Parathyroid adenoma (tissue), 2 donors: Measurements from ENCODE around the gene ZMAT3.
"Not testable (repeated sequence)": the region's sequence is repeated elsewhere in the genome, so short reads cannot be mapped to it uniquely, and the experiment has no call there.

Experiments
- H2AFZ ChIP-seq: fragments of 300-600 bp; sonication (generic); one replicate; pipeline ENCODE4 v1.7.0; 2017; ENCODE audit warnings: antibody characterized with exemption, mild to moderate bottlenecking
- H3K27ac ChIP-seq: fragments of 300-600 bp; sonication (generic); one replicate; pipeline ENCODE4 v1.7.0; 2017
- H3K27me3 ChIP-seq: fragments of 300-600 bp; sonication (generic); one replicate; pipeline ENCODE4 v1.7.0; 2017; ENCODE audit warnings: low read length; ENCODE audit not compliant: control insufficient read depth, insufficient read depth
- H3K36me3 ChIP-seq: fragments of 300-600 bp; sonication (generic); one replicate; pipeline ENCODE4 v1.7.0; 2017; ENCODE audit warnings: low read length; ENCODE audit not compliant: control insufficient read depth, insufficient read depth
- H3K4me1 ChIP-seq: fragments of 300-600 bp; sonication (generic); one replicate; pipeline ENCODE4 v1.7.0; 2017; ENCODE audit warnings: control low read depth
- H3K4me2 ChIP-seq: fragments of 300-600 bp; sonication (generic); one replicate; pipeline ENCODE4 v1.7.0; 2017; ENCODE audit warnings: low read length
- H3K4me3 ChIP-seq: fragments of 300-600 bp; sonication (generic); one replicate; pipeline ENCODE4 v1.7.0; 2017; ENCODE audit warnings: low read depth, low read length
- H3K79me2 ChIP-seq: fragments of 300-600 bp; sonication (generic); one replicate; pipeline ENCODE4 v1.7.0; 2017; ENCODE audit warnings: control low read depth
- H3K9ac ChIP-seq: fragments of 300-600 bp; sonication (generic); one replicate; pipeline ENCODE4 v1.7.0; 2017; ENCODE audit warnings: mild to moderate bottlenecking
- H3K9me3 ChIP-seq: fragments of 300-600 bp; sonication (generic); one replicate; pipeline ENCODE4 v1.7.0; 2017; ENCODE audit warnings: low read length; ENCODE audit not compliant: control insufficient read depth
- CTCF ChIP-seq: fragments of 300-600 bp; sonication (generic); IDR thresholded peaks from one replicate; pipeline ENCODE4 v1.7.0; 2017; ENCODE audit warnings: antibody characterized with exemption, mild to moderate bottlenecking
- donor health status: primary hyperparathyroidism.

ZMAT3 gene

GRCh38 chr3:179036226-179036625 is 35.4 kb downstream of the ZMAT3 start:
- Histone ChIP-seq H3K36me3 (no peaks in the 10 kb centered on the region), H2AFZ (no peak overlapping the region), H3K9ac (no peak overlapping the region), H3K79me2 (peaks cover 6% of the 10 kb centered on the region), H3K27me3 (no peaks in the 10 kb centered on the region), H3K4me1 (peaks cover 32% of the 10 kb centered on the region), H3K4me3 (no peak overlapping the region), H3K27ac (peak overlapping the region; percentile 60), H3K4me2 (no peak overlapping the region), H3K9me3 (no peaks in the 10 kb centered on the region)
- TF ChIP-seq CTCF = no peak

GRCh38 chr3:179035232-179035631 is 36.4 kb downstream of the ZMAT3 start:
- Histone ChIP-seq H3K4me3 (no peak overlapping the region), H2AFZ (no peak overlapping the region), H3K4me2 (no peak overlapping the region), H3K27me3 (no peaks in the 10 kb centered on the region), H3K36me3 (no peaks in the 10 kb centered on the region), H3K9ac (no peak overlapping the region), H3K27ac (no peak overlapping the region), H3K79me2 (peaks cover 6% of the 10 kb centered on the region), H3K4me1 (peaks cover 32% of the 10 kb centered on the region), H3K9me3 (no peaks in the 10 kb centered on the region)
- TF ChIP-seq CTCF = no peak

- H3K4me1 ChIP-seq = peaks cover 30% of the 10 kb centered on the region
- not testable (repeated sequence) for H3K36me3 ChIP-seq, H3K9ac ChIP-seq, H3K79me2 ChIP-seq, H2AFZ ChIP-seq, H3K4me3 ChIP-seq, H3K4me2 ChIP-seq, H3K9me3 ChIP-seq, H3K27me3 ChIP-seq, H3K27ac ChIP-seq
These were observed 38.3 kb downstream of the ZMAT3 start for GRCh38 chr3:179033304-179033657.

GRCh38 chr3:179032454-179033303 is 38.9 kb downstream of the ZMAT3 start:
- H3K4me3 ChIP-seq, H3K36me3 ChIP-seq, H3K9ac ChIP-seq, H3K27ac ChIP-seq, H3K27me3 ChIP-seq, H3K79me2 ChIP-seq, H2AFZ ChIP-seq, H3K4me2 ChIP-seq, H3K9me3 ChIP-seq: not testable (repeated sequence)
- H3K4me1 ChIP-seq = peaks cover 30% of the 10 kb centered on the region

- no peak overlapping the region for H3K9ac ChIP-seq
- no peaks in the 10 kb centered on the region for H3K79me2 ChIP-seq
- no peak overlapping the region for H3K27ac ChIP-seq
- H3K4me3 ChIP-seq = no peak overlapping the region
- H3K4me2 ChIP-seq = no peak overlapping the region
- H3K4me1 ChIP-seq = peaks cover 12% of the 10 kb centered on the region
- no peak for TF ChIP-seq CTCF
- H2AFZ ChIP-seq = no peak overlapping the region
- no peaks in the 10 kb centered on the region for H3K36me3 ChIP-seq
- no peaks in the 10 kb centered on the region for H3K27me3 ChIP-seq
- H3K9me3 ChIP-seq = no peaks in the 10 kb centered on the region
These were observed 42.5 kb downstream of the ZMAT3 start for GRCh38 chr3:179029096-179029495.

GRCh38 chr3:179028408-179028807 is 43.2 kb downstream of the ZMAT3 start:
- peaks cover 12% of the 10 kb centered on the region for H3K4me1 ChIP-seq

More at GRCh38 chr3:179028408-179028807, 43.2 kb downstream of the ZMAT3 start:
- Histone ChIP-seq H3K36me3 (no peaks in the 10 kb centered on the region), H3K9me3 (no peaks in the 10 kb centered on the region), H2AFZ (no peak overlapping the region), H3K9ac (no peak overlapping the region), H3K27ac (peak overlapping the region; percentile 58), H3K79me2 (no peaks in the 10 kb centered on the region), H3K4me3 (no peak overlapping the region), H3K27me3 (no peaks in the 10 kb centered on the region), H3K4me2 (no peak overlapping the region)
- TF ChIP-seq CTCF = no peak
